Measurements from ENCODE around the gene DCP1B. TPM values are rescaled to one million over a fixed set of nuclear protein-coding genes. Genes with fewer than 3 reads are reported as not detected.

DCP1B gene
- total RNA-seq, 2 donors from 2014 or later: 7.9 to 13.2 TPM

- Histone ChIP-seq H3K4me1 (no peaks in the 10 kb centered on the region), H3K27ac (peak overlapping the region in 2 of 4 donors; percentile 36 to 43), H3K9me3 (no peaks in the 10 kb centered on the region), H3K27me3 (no peaks in the 10 kb centered on the region), H3K36me3 (replicated peaks in 1 of 2; ENCODE audit: insufficient read depth in 1 of 2, low read depth in 2 of 2) (no peaks in the 10 kb centered on the region), H3K4me3 (no peak overlapping the region)
- ATAC-seq (peak; percentile 75), DNase-seq (peak in 2 of 4 donors; percentile 51 to 52)
- 38 to 50% methylated on average over 4 of the region's 4 CpGs for WGBS, 2 donors
- intact Hi-C loops (cut with DNase I): no loop called here
- TF ChIP-seq CTCF (IDR thresholded peaks at IDR 0.05) (no peak), POLR2A (IDR thresholded peaks at IDR 0.05) (no peak)
These were observed 9.4 kb upstream of the DCP1B start for GRCh38 chr12:2013527-2014223.

GRCh38 chr12:2013086-2013485 lies 8.8 kb upstream of the DCP1B start:
- WGBS, 2 donors: 81 to 93% methylated on average over 3 of the region's 3 CpGs
- DNase-seq: no peak
- TF ChIP-seq POLR2A (IDR thresholded peaks at IDR 0.05) (no peak), CTCF (IDR thresholded peaks at IDR 0.05) (no peak)
- no peaks in the 10 kb centered on the region for H3K36me3 ChIP-seq (replicated peaks in 1 of 2; ENCODE audit: insufficient read depth in 1 of 2, low read depth in 2 of 2)
- H3K9me3 ChIP-seq: no peaks in the 10 kb centered on the region
- ATAC-seq: no peak
- intact Hi-C loops (cut with DNase I): no loop called here
- no peak overlapping the region for H3K4me3 ChIP-seq
- H3K27ac ChIP-seq: no peak overlapping the region
- H3K4me1 ChIP-seq: no peaks in the 10 kb centered on the region
- H3K27me3 ChIP-seq: no peaks in the 10 kb centered on the region

- H3K4me1 ChIP-seq: no peaks in the 10 kb centered on the region
- H3K36me3 ChIP-seq (replicated peaks in 1 of 2; ENCODE audit: insufficient read depth in 1 of 2, low read depth in 2 of 2): no peaks in the 10 kb centered on the region
- TF ChIP-seq POLR2A (IDR thresholded peaks at IDR 0.05) (no peak), CTCF (IDR thresholded peaks at IDR 0.05) (no peak)
- H3K4me3 ChIP-seq: no peak overlapping the region
- ATAC-seq (no peak), DNase-seq (no peak)
- no peaks in the 10 kb centered on the region for H3K27me3 ChIP-seq
- no peaks in the 10 kb centered on the region for H3K9me3 ChIP-seq
- no peak overlapping the region for H3K27ac ChIP-seq
- intact Hi-C loops (cut with DNase I): no loop called here
- 61 to 65% methylated on average over 7 of the region's 7 CpGs for WGBS, 2 donors
These were observed 7.7 kb upstream of the DCP1B start for GRCh38 chr12:2011643-2012607.

GRCh38 chr12:2009623-2010022 lies 5.4 kb upstream of the DCP1B start:
- DNase-seq: no peak
- Histone ChIP-seq H3K27me3 (no peaks in the 10 kb centered on the region), H3K4me1 (peaks cover 4% of the 10 kb centered on the region), H3K27ac (no peak overlapping the region), H3K36me3 (replicated peaks in 1 of 2; ENCODE audit: insufficient read depth in 1 of 2, low read depth in 2 of 2) (no peaks in the 10 kb centered on the region), H3K4me3 (no peak overlapping the region), H3K9me3 (no peaks in the 10 kb centered on the region)
- TF ChIP-seq CTCF (IDR thresholded peaks at IDR 0.05) (no peak), POLR2A (IDR thresholded peaks at IDR 0.05) (no peak)
- no peak for ATAC-seq
- intact Hi-C loops (cut with DNase I): no loop called here
- WGBS, 2 donors: 20 to 39% methylated on average over 1 of the region's 1 CpG
